Lower leg skin (tissue), 3 donors: ENCODE data around the gene KMT2E.

Experiments
- POLR2A ChIP-seq, 2 donors: fragments of 450-650 bp; IDR thresholded peaks; one replicate each; pipeline ENCODE4 v1.6.1; 2016 to 2017; ENCODE audit warnings: antibody characterized with exemption in 2 of 2, mild to moderate bottlenecking in 1 of 2, moderate library complexity in 1 of 2
- TF ChIP-seq, protein P1 (sequence below), 3 donors: fragments of 450-650 bp; IDR thresholded peaks; one replicate each; pipeline ENCODE4 v1.5.1; 2016; ENCODE audit warnings: antibody characterized with exemption in 3 of 3, mild to moderate bottlenecking in 3 of 3, moderate library complexity in 2 of 3

GRCh38 chr7:105006367-105007136 is 7.5 kb upstream of the KMT2E start:
- TF ChIP-seq, protein P1, sequence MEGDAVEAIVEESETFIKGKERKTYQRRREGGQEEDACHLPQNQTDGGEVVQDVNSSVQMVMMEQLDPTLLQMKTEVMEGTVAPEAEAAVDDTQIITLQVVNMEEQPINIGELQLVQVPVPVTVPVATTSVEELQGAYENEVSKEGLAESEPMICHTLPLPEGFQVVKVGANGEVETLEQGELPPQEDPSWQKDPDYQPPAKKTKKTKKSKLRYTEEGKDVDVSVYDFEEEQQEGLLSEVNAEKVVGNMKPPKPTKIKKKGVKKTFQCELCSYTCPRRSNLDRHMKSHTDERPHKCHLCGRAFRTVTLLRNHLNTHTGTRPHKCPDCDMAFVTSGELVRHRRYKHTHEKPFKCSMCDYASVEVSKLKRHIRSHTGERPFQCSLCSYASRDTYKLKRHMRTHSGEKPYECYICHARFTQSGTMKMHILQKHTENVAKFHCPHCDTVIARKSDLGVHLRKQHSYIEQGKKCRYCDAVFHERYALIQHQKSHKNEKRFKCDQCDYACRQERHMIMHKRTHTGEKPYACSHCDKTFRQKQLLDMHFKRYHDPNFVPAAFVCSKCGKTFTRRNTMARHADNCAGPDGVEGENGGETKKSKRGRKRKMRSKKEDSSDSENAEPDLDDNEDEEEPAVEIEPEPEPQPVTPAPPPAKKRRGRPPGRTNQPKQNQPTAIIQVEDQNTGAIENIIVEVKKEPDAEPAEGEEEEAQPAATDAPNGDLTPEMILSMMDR (IDR thresholded peaks at IDR 0.05): no peak
- no peak for TF ChIP-seq POLR2A (IDR thresholded peaks at IDR 0.05)
